Stimulated activated CD8-positive, alpha-beta memory T cell treated with anti-CD3 and anti-CD28 coated beads, Interleukin-7, amount 100 ng/mL, for 24 hours (primary cell): ENCODE data around the gene CDH13.

Experiments used
- DNase-seq: peaks from one replicate; pipeline ENCODE4 v3.0.0-alpha.2; 2020; ENCODE audit warnings: low read depth

Gene CDH13

GRCh38 chr16:83809092-83809491 lies 1182.3 kb downstream of the CDH13 start:
- no peak for DNase-seq

DNA sequence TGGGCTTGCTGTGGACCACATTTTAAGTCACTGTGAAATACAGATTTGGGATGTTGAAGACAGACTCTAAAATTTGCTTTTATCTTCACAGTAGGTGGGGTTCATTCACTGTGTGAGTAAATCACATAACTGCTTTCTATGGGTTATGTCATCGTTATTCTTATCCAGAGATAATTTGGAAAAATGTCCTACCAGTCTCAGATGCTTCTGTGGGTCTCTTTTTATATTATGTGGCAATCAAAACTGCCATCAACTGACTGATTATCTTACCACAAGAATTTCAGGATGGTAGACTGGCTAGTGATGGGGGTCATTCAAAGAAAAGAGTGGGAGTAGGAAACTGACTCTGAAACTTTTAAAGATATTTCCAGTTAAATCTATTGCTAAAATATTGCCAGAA lies 1184.1 kb downstream of the CDH13 start:
- DNase-seq, result no peak

DNA sequence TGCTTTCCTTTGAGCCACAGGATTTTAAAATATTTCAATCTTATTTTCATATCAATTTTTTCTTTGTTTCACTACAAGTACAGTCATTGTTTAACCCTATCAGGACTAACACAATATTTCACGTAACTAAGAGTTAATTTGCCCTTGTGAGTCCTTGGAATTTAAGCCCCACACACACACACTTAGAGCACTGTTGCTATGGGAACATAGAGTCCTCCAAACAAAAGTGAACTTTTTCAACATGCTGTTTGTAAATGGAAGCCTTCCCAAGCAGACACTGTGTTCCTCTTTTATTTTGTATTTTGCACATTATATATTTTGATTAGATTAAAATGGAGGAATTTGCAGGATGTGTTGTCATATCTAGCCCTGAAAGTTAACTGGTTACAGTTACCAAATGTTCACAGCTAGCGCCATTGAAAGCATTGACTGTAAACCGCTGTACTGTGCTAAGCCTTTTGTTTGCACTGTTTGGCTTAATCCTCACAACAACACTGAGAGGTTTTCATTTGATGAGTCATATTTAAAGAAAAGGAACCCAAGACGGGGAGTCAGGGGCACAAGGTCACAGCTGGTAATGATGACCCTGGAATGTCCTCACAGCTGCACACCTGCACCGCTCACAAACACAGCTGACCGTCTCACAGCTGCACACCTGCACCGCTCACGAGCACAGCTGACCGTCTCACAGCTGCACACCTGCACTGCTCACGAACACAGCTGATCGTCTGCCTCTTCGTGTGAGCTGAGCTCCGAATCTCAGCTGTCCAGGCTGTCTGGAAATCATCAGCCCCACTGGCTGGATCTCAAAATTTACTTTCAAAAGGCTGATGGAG lies 1187.3 kb downstream of the CDH13 start:
- DNase-seq, result no peak

- DNase-seq, result no peak
These were observed 1187.9 kb downstream of the CDH13 start for GRCh38 chr16:83814659-83814985.

- DNase-seq, result no peak
These were observed 1190.3 kb downstream of the CDH13 start for GRCh38 chr16:83817022-83817421.

DNA sequence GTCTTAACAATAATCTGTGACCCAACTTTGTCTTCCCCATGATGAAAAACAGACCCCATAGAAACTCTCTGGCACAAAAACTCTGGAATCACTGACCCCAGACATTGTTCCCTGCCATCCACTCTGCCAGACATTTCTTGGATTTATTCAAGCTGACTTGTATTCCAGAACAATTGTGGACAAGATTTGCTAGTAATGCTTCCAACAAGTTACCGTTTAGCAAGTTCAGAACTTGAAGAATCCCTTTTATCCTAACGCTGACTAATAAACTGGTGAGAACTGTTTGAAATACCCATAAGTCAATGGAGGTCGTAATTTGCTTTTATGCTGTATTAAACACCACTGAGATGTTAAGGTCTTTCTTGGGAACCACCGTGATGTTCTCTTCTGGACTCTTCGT lies 1191.5 kb downstream of the CDH13 start:
- no peak for DNase-seq

DNA sequence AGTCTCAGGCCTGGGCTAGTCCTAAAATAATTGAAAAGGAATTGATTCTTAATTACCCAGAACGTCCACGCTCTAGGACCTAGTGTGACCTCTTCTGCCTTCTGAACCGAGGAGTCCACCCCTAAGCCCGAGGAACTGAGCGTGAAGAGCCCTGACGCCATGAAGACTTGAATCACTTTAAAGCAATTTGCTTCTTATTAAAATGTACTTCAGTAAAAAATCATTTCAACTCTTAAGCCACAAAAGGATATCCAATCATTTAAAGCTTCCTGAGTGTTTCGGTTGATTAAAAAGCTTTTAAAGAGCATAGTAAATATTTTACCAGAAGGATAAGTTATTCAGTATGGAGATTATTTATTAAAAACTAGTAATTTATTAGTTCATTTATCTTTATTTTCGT lies 1192.6 kb downstream of the CDH13 start:
- no peak for DNase-seq

GRCh38 chr16:83826146-83826913 lies 1199.6 kb downstream of the CDH13 start:
- DNase-seq, result peak; percentile 61

DNA sequence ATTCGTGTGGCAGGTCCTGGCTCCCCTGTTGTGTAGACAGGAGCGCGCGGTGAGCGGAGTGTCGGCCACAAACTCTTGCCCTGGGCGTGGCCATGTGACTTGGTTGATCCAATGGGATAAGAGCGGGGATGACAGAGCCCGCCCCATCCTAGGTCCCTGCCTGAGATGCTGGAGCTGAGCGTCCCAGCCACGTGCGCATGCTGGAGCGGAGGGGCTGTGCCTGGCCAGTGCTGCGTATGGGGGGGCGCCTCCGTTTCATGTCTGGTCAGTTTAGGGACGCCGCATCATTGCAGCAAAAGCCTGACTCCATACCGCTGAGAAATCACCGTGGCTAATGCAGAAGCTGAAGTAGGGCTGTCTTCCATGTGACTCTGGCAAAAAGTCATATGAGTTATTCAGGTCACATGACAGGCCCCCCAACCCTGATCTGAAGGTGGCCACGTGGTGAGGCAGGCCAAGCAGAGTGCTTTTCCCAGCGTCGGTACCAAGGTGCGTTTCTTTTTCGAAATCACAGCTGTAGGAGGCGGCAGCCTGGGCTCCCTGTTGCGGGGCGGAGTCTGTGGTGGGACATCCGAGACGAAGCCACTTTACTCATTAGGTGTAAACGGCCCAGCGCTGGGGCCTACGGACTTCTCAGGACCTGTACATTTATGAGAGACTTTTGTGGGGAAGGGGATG lies 1203.5 kb downstream of the CDH13 start:
- no peak for DNase-seq

GRCh38 chr16:83830769-83831455 lies 1204.1 kb downstream of the CDH13 start:
- DNase-seq, result no peak

DNA sequence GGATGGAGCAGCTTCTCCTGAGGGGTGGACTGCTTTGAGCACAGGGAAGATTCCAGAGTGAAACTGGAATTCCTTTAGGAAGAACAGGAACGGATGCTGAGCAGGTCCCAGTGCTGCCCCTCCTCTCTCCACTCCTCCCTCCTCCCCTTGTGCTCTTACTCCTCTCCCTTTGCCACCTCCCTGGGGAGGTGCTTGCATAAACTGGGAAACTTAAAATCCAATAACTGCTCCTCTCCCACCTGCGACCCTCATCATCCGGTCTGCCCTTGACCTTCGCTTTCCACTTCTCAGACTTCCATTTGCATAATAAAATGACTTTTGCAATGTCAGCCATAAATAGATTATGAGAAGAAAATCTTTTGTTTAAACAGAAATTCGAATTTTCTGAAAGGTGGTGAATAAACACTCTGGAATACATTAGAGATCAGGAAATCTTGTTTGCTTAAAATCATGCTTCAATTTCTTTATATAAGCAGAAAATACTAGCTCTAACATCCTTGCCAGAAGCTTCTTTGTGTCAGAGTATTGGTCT lies 1204.8 kb downstream of the CDH13 start:
- no peak for DNase-seq

- DNase-seq, result no peak
These were observed 1207.2 kb downstream of the CDH13 start for GRCh38 chr16:83833921-83834320.

GRCh38 chr16:83835586-83836566 lies 1209.1 kb downstream of the CDH13 start:
- no peak for DNase-seq

DNA sequence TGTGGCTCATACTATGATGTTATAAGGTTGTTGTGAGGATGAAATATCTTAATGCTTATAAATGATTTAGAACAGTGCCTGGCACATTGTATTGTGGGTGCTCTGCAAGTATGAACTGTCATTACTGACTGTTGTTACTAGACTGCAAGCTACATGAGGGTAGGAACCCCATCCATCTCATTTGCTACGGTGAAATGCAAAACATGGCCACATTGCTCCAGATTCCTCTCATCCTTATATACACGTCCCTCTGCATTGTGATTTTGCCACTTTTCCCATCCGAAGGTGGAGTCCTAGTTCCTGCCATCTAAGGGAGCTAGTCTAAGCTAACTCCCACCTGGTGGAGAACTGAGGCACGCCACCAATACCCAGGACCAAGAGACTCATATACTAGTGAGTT lies 1210.8 kb downstream of the CDH13 start:
- no peak for DNase-seq

DNA sequence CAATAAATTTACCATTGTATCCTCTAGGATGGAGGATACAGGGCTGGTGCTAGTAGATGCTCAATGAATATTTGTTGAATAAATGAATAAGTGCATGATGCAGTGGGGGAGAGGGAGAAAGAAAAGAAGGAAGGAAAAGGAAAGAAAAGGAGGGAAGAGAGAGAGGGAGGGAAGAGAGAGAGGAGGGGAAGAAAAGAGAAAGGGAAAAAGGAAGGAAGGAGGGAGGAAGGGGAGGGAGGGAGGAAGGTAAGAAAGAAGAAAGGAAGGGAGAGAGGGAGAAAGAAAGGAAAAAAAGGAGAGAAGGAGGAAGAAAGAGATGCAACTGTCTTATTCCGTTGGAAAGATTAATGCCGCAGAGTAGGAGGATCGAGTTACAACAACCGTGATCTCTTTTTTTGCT lies 1211.4 kb downstream of the CDH13 start:
- DNase-seq, result no peak

- DNase-seq, result no peak
These were observed 1212.8 kb downstream of the CDH13 start for GRCh38 chr16:83839561-83839960.

GRCh38 chr16:83840060-83840617 lies 1213.4 kb downstream of the CDH13 start:
- DNase-seq, result no peak

DNA sequence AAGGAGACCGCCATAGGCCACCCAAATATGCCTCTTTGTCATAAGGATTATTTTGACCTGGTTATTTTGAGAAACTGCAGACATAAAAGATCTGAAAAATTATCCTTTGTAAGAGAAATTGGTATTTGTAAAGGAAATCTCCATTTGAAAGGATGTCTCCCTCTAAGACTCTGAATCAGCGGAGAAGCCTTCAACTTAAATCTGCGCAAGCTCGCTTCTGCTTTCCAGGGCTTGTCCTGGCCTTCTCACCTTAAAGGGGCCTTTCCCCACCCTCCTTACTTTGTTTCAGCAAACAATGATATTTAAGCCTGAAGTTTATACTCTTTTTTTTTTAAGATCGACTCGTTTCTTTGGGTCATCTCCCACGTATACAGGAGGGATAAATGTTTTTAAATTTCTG lies 1215.5 kb downstream of the CDH13 start:
- no peak for DNase-seq

GRCh38 chr16:83842756-83843507 lies 1216.2 kb downstream of the CDH13 start:
- DNase-seq, result no peak

- DNase-seq, result no peak
These were observed 1216.9 kb downstream of the CDH13 start for GRCh38 chr16:83843657-83844056.
